Endothelial cell of umbilical vein (primary cell): ENCODE measurements around the gene FCER2. TPM values are rescaled to one million over a fixed set of nuclear protein-coding genes. Genes with fewer than 3 reads are reported as not detected.

Experiments used
- BruUV-seq: library from RNA; stranded (reverse); fragments of 400-500 nt; replicated peaks from 2 replicates; lab custom pipeline; 2021; lab: Mats Ljungman, UMichigan
- CTCF ChIA-PET: fragments of 300-600, 350-600 bp; sonication (Branson Sonifier 250); formaldehyde crosslinking; loops from one replicate; lab custom pipeline; 2021; ENCODE audit warnings: antibody characterized with exemption, inconsistent platforms; lab: Charles Lee
- POLR2A ChIA-PET: fragments of 300-600, 350-600 bp; sonication (Branson Sonifier 250); formaldehyde crosslinking; loops from one replicate; lab custom pipeline; 2021; ENCODE audit warnings: antibody characterized with exemption, inconsistent platforms; lab: Charles Lee
- DNase-seq: peaks from one replicate; pipeline ENCODE4 v3.0.0-alpha.2; 2011; ENCODE audit warnings: low read depth, low spot score
- FAIRE-seq: peaks from 2 replicates; lab custom pipeline; 2011; peaks lifted over from hg19 to GRCh38; lab: Jason Lieb, UNC
- H2AFZ ChIP-seq: 2 replicates; pipeline ENCODE4 v1.6.0; 2012; ENCODE audit warnings: low read depth, low read length, control low read depth, inconsistent platforms
- H3K27ac ChIP-seq: 2 replicates; pipeline ENCODE4 v1.5.1; 2011; ENCODE audit warnings: low read depth, mild to moderate bottlenecking, control low read depth, low read length, moderate library complexity; ENCODE audit not compliant: insufficient read depth
- H3K27me3 ChIP-seq, 2 experiments: 2 replicates each; pipeline versions ENCODE4 v1.6.0 to v1.6.1; 2011; ENCODE audit warnings: low read length in 2 of 2, mixed read lengths in 1 of 2; ENCODE audit not compliant: control insufficient read depth in 2 of 2, insufficient read depth in 2 of 2
- H3K36me3 ChIP-seq, 2 experiments: 2 replicates in 1 of 2; 3 replicates in 1 of 2; pipeline ENCODE4 v1.5.1; 2011; ENCODE audit warnings: low read length in 2 of 2, mild to moderate bottlenecking in 1 of 2, moderate library complexity in 1 of 2; ENCODE audit not compliant: control insufficient read depth in 2 of 2, insufficient read depth in 2 of 2; ENCODE audit errors: extremely low read depth in 1 of 2
- H3K4me1 ChIP-seq: 3 replicates; pipeline ENCODE4 v1.5.1; 2011; ENCODE audit warnings: mild to moderate bottlenecking, low read length; ENCODE audit not compliant: control insufficient read depth, insufficient read depth; ENCODE audit errors: extremely low read depth
- H3K4me2 ChIP-seq: 2 replicates; pipeline ENCODE4 v1.6.1; 2011; ENCODE audit warnings: low read length, control low read depth, mixed read lengths; ENCODE audit not compliant: insufficient read depth
- H3K4me3 ChIP-seq, 3 experiments: fragments of 200-600 bp in 1 of 3; sonication (generic), shearing (Covaris generic) in 1 of 3; replicated peaks in 1 of 3; 2 replicates each; pipeline ENCODE4 v1.5.1; 2011 to 2016; ENCODE audit warnings: control low read depth in 3 of 3, low read length in 3 of 3, mild to moderate bottlenecking in 2 of 3, inconsistent platforms in 1 of 3, low read depth in 1 of 3, moderate library complexity in 1 of 3; ENCODE audit not compliant: insufficient read depth in 1 of 3
- H3K79me2 ChIP-seq: 2 replicates; pipeline ENCODE4 v1.6.0; 2012; ENCODE audit warnings: low read length, inconsistent platforms; ENCODE audit not compliant: control insufficient read depth, insufficient read depth
- H3K9ac ChIP-seq: replicated peaks from 2 replicates; pipeline ENCODE3; 2011; ENCODE audit warnings: low read length, control low read depth; ENCODE audit not compliant: insufficient read depth; ENCODE audit errors: extremely low read depth
- H3K9me1 ChIP-seq: replicated peaks from 3 replicates; pipeline ENCODE4 v1.6.0; 2011; ENCODE audit warnings: mild to moderate bottlenecking, low read length; ENCODE audit not compliant: control insufficient read depth, insufficient read depth; ENCODE audit errors: extremely low read depth
- H3K9me3 ChIP-seq: replicated peaks from 2 replicates; pipeline ENCODE4 v1.5.1; 2012; ENCODE audit warnings: low read length, inconsistent platforms; ENCODE audit not compliant: control insufficient read depth, insufficient read depth
- H4K20me1 ChIP-seq: replicated peaks from 2 replicates; pipeline ENCODE3; 2011; ENCODE audit warnings: mild to moderate bottlenecking, low read length; ENCODE audit not compliant: control insufficient read depth, insufficient read depth; ENCODE audit errors: extremely low read depth
- EZH2 ChIP-seq: IDR thresholded peaks from 2 replicates; pipeline ENCODE4 v1.6.1; 2012; ENCODE audit warnings: borderline replicate concordance, low read depth, mild to moderate bottlenecking, moderate library complexity, low read length, inconsistent platforms; ENCODE audit not compliant: severe bottlenecking
- FOS ChIP-seq: IDR thresholded peaks from 2 replicates; pipeline ENCODE4 v1.6.1; 2011; ENCODE audit warnings: mild to moderate bottlenecking, low read length, moderate library complexity, borderline replicate concordance; ENCODE audit not compliant: insufficient read depth
- GATA2 ChIP-seq: IDR thresholded peaks from 2 replicates; pipeline ENCODE4 v1.7.0; 2011; ENCODE audit warnings: low read depth, mild to moderate bottlenecking, moderate library complexity, mixed read lengths, low read length; ENCODE audit not compliant: insufficient read length, insufficient read depth
- JUN ChIP-seq: IDR thresholded peaks from 2 replicates; pipeline ENCODE4 v1.6.1; 2011; ENCODE audit warnings: borderline replicate concordance, low read depth; ENCODE audit not compliant: insufficient read length, insufficient read depth
- MYC ChIP-seq: IDR thresholded peaks from one replicate; pipeline ENCODE4 v1.6.1; 2011; ENCODE audit warnings: mild to moderate bottlenecking, low read depth, low read length
- POLR2A ChIP-seq: IDR thresholded peaks from 2 replicates; pipeline ENCODE4 v1.6.1; 2012; ENCODE audit warnings: low read depth, mild to moderate bottlenecking, control low read depth, low read length
- POLR2AphosphoS5 ChIP-seq: IDR thresholded peaks from 2 replicates; pipeline ENCODE4 v1.6.1; 2012; ENCODE audit warnings: low read depth, mild to moderate bottlenecking, control low read depth, low read length, moderate library complexity; ENCODE audit not compliant: insufficient read depth
- dilution Hi-C: fragments of 300-500 bp; cut with MboI; formaldehyde crosslinking; loops from one replicate; pipeline ENCODE4 v1.15.0; 2019; ENCODE audit warnings: low sequenced_read_pairs; ENCODE audit not compliant: extremely low pct_ligation_motif_present
- intact Hi-C: fragments of 100-400 bp; cut with micrococcal nuclease; formaldehyde crosslinking; loops from one replicate; pipeline ENCODE4 v1.10.0; 2022
- polyA plus RNA-seq, 4 experiments: library from polyadenylated mRNA; depleted of rRNA in 3 of 4; stranded (reverse) in 3 of 4; unstranded in 1 of 4; fragments of >200 nt; gene quantifications; 2 replicates each; pipeline versions ENCODE4 v1.2.1 to v1.2.3, GENCODE V29; 2011 to 2012; ENCODE audit warnings: missing spikeins in 1 of 4
- total RNA-seq: library from RNA; stranded (reverse); gene quantifications from 2 replicates; pipeline ENCODE4 v1.2.3, GENCODE V29; 2021
- TF ChIP-seq, protein P1 (sequence below), 2 donors: IDR thresholded peaks; 1 replicate in 1 of 2; 2 replicates in 1 of 2; pipeline ENCODE4 v1.5.1; 2011; ENCODE audit warnings: low read length in 2 of 2, mild to moderate bottlenecking in 2 of 2, moderate library complexity in 2 of 2, control low read depth in 1 of 2, inconsistent platforms in 1 of 2, low read depth in 1 of 2; ENCODE audit not compliant: insufficient read depth in 1 of 2; ENCODE audit errors: extremely low read depth in 1 of 2
- TF ChIP-seq, protein P2 (sequence below): IDR thresholded peaks from 2 replicates; pipeline ENCODE4 v1.6.1; 2011; ENCODE audit not compliant: insufficient read depth, insufficient read length

The FCER2 gene
- total and polyA plus RNA-seq, 2 donors (not counting 3 experiments of a cell fraction or from before 2014, with no cell fraction given) = not detected

DNA sequence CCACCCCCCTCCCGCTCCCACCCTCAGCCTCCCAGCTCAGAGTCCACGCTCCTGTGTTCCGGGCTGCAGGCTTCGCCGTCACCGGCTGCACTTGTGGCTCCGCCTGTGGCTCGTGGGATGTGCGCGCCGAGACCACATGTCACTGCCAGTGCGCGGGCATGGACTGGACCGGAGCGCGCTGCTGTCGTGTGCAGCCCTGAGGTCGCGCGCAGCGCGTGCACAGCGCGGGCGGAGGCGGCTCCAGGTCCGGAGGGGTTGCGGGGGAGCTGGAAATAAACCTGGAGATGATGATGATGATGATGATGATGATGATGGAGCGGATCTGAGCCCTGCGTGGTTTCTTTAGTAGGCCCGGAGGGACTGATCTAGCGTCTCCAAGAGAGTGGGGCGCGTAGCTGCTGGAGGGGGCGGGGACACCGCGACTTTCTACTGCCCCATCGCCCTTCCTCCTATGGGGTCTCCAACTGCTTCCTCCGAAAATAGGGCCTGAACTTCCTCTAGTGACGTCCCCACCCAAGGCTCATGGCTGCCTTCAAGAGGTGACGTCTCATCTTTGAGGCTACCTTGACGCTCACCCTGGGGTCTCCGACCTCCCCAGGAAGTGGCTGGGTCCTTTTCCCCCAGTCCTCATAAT lies 31.7 kb downstream of the FCER2 start:
- Histone ChIP-seq H4K20me1 (no peaks in the 10 kb centered on the region), H3K4me2 (no peak overlapping the region), H3K9me1 (no peaks in the 10 kb centered on the region), H3K36me3 (no peaks in the 10 kb centered on the region), H3K27me3 (peaks cover 9 to 13% of the 10 kb centered on the region in 2 experiments), H3K79me2 (no peaks in the 10 kb centered on the region), H3K27ac (no peak overlapping the region), H3K4me3 (no peak overlapping the region), H2AFZ (no peak overlapping the region), H3K9ac (no peak overlapping the region), H3K4me1 (no peaks in the 10 kb centered on the region), H3K9me3 (no peaks in the 10 kb centered on the region)
- DNase-seq (no peak), FAIRE-seq (no peak)
- dilution Hi-C loops (no loop called here), intact Hi-C loops (no loop called here)
- POLR2A ChIA-PET = no interaction called here
- CTCF ChIA-PET = interaction anchor here (1.6 to 4.8 kb wide), 2 partner anchors 10 to 102 kb away, joined by 8 to 27 read pairs; partner anchors contain the start of gene TRAPPC5
- TF ChIP-seq, protein P1, sequence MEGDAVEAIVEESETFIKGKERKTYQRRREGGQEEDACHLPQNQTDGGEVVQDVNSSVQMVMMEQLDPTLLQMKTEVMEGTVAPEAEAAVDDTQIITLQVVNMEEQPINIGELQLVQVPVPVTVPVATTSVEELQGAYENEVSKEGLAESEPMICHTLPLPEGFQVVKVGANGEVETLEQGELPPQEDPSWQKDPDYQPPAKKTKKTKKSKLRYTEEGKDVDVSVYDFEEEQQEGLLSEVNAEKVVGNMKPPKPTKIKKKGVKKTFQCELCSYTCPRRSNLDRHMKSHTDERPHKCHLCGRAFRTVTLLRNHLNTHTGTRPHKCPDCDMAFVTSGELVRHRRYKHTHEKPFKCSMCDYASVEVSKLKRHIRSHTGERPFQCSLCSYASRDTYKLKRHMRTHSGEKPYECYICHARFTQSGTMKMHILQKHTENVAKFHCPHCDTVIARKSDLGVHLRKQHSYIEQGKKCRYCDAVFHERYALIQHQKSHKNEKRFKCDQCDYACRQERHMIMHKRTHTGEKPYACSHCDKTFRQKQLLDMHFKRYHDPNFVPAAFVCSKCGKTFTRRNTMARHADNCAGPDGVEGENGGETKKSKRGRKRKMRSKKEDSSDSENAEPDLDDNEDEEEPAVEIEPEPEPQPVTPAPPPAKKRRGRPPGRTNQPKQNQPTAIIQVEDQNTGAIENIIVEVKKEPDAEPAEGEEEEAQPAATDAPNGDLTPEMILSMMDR (IDR thresholded peaks at IDR 0.05; ENCODE audit: extremely low read depth in 1 of 2, insufficient read depth in 1 of 2, low read depth in 1 of 2, low read length in 2 of 2) = no peak
- TF ChIP-seq JUN = no peak
- no peak for TF ChIP-seq MYC
- TF ChIP-seq FOS = no peak
- no peak for TF ChIP-seq GATA2
- TF ChIP-seq POLR2AphosphoS5 = no peak
- no peak for TF ChIP-seq POLR2A
- no peak for TF ChIP-seq EZH2
- TF ChIP-seq, protein P2, sequence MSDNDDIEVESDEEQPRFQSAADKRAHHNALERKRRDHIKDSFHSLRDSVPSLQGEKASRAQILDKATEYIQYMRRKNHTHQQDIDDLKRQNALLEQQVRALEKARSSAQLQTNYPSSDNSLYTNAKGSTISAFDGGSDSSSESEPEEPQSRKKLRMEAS = no peak
- no TSS peak for BruUV-seq
